Activated T-cell treated with anti-CD3 and anti-CD28 coated beads for 4 hours (primary cell): ENCODE results near the gene FOXN4.

ENCODE experiments used
- DNase-seq: peaks from one replicate; pipeline ENCODE4 v3.0.0-alpha.2; 2020

FOXN4 gene

GRCh38 chr12:109277899-109278762, 31.0 kb downstream of the FOXN4 start:
- DNase-seq = no peak

- DNase-seq = no peak
Observed at GRCh38 chr12:109277255-109277898, 31.7 kb downstream of the FOXN4 start.

- DNase-seq = no peak
Observed at GRCh38 chr12:109276160-109276559, 32.9 kb downstream of the FOXN4 start.

- no peak for DNase-seq
Observed at GRCh38 chr12:109275173-109275572, 33.9 kb downstream of the FOXN4 start.

GRCh38 chr12:109274381-109274780, 34.7 kb downstream of the FOXN4 start:
- DNase-seq = no peak

- DNase-seq = no peak
Observed at GRCh38 chr12:109273354-109273753, 35.7 kb downstream of the FOXN4 start.

- DNase-seq = no peak
Observed at GRCh38 chr12:109271418-109271817, 37.7 kb downstream of the FOXN4 start.

GRCh38 chr12:109270494-109270893, 38.6 kb downstream of the FOXN4 start:
- no peak for DNase-seq

GRCh38 chr12:109269428-109269827, 39.7 kb downstream of the FOXN4 start:
- DNase-seq = no peak

GRCh38 chr12:109268896-109269295, 40.2 kb downstream of the FOXN4 start:
- DNase-seq = no peak

GRCh38 chr12:109267361-109267760, 41.7 kb downstream of the FOXN4 start:
- no peak for DNase-seq

GRCh38 chr12:109266106-109266879, 42.8 kb downstream of the FOXN4 start:
- no peak for DNase-seq

GRCh38 chr12:109264943-109265650, 44.0 kb downstream of the FOXN4 start:
- DNase-seq = no peak

GRCh38 chr12:109264095-109264942, 44.8 kb downstream of the FOXN4 start:
- DNase-seq = no peak

- no peak for DNase-seq
Observed at GRCh38 chr12:109263439-109263838, 45.6 kb downstream of the FOXN4 start.

- no peak for DNase-seq
Observed at GRCh38 chr12:109261939-109262338, 47.1 kb downstream of the FOXN4 start.

- no peak for DNase-seq
Observed at GRCh38 chr12:109261087-109261486, 48.0 kb downstream of the FOXN4 start.

- DNase-seq = no peak
Observed at GRCh38 chr12:109259545-109259895, 49.6 kb downstream of the FOXN4 start.

- DNase-seq = no peak
Observed at GRCh38 chr12:109258607-109259544, 50.2 kb downstream of the FOXN4 start.

GRCh38 chr12:109258201-109258600, 50.9 kb downstream of the FOXN4 start:
- DNase-seq = no peak

GRCh38 chr12:109256011-109256410, 53.1 kb downstream of the FOXN4 start:
- DNase-seq = no peak
